GM19240 (cell line): ENCODE results near the gene TMEM181.

Source experiments
- DNase-seq: peaks from one replicate; pipeline ENCODE4 v3.0.0; 2011; ENCODE audit warnings: low spot score; ENCODE audit not compliant: insufficient read length

TMEM181 gene

GRCh38 chr6:158561938-158562337 is 2.0 kb downstream of the TMEM181 start:
- DNase-seq, result no peak

- no peak for DNase-seq
These were observed 4.6 kb downstream of the TMEM181 start for GRCh38 chr6:158564243-158565121.

- DNase-seq, result no peak
These were observed 5.2 kb downstream of the TMEM181 start for GRCh38 chr6:158565122-158565429.

- no peak for DNase-seq
These were observed 5.7 kb downstream of the TMEM181 start for GRCh38 chr6:158565482-158566040.

GRCh38 chr6:158566207-158566818 is 6.4 kb downstream of the TMEM181 start:
- DNase-seq, result no peak

GRCh38 chr6:158567152-158567551 is 7.3 kb downstream of the TMEM181 start:
- no peak for DNase-seq

- DNase-seq, result no peak
These were observed 8.0 kb downstream of the TMEM181 start for GRCh38 chr6:158567871-158568401.

- no peak for DNase-seq
These were observed 8.7 kb downstream of the TMEM181 start for GRCh38 chr6:158568549-158568948.

GRCh38 chr6:158569036-158569435 is 9.1 kb downstream of the TMEM181 start:
- no peak for DNase-seq

GRCh38 chr6:158570681-158570962 is 10.7 kb downstream of the TMEM181 start:
- DNase-seq, result no peak

GRCh38 chr6:158571826-158572652 is 12.1 kb downstream of the TMEM181 start:
- no peak for DNase-seq

- no peak for DNase-seq
These were observed 13.0 kb downstream of the TMEM181 start for GRCh38 chr6:158572653-158573541.

- no peak for DNase-seq
These were observed 13.6 kb downstream of the TMEM181 start for GRCh38 chr6:158573542-158573931.

- no peak for DNase-seq
These were observed 14.9 kb downstream of the TMEM181 start for GRCh38 chr6:158574800-158575199.

- no peak for DNase-seq
These were observed 15.7 kb downstream of the TMEM181 start for GRCh38 chr6:158575550-158575949.

GRCh38 chr6:158584236-158584651 is 24.4 kb downstream of the TMEM181 start:
- DNase-seq, result no peak

- DNase-seq, result no peak
These were observed 26.8 kb downstream of the TMEM181 start for GRCh38 chr6:158586652-158587051.

- DNase-seq, result no peak
These were observed 29.5 kb downstream of the TMEM181 start for GRCh38 chr6:158589366-158589765.

GRCh38 chr6:158591134-158591809 is 31.4 kb downstream of the TMEM181 start:
- no peak for DNase-seq

GRCh38 chr6:158591810-158592209 is 31.9 kb downstream of the TMEM181 start:
- DNase-seq, result no peak
